ENCODE data around the gene CANT1.

DNA sequence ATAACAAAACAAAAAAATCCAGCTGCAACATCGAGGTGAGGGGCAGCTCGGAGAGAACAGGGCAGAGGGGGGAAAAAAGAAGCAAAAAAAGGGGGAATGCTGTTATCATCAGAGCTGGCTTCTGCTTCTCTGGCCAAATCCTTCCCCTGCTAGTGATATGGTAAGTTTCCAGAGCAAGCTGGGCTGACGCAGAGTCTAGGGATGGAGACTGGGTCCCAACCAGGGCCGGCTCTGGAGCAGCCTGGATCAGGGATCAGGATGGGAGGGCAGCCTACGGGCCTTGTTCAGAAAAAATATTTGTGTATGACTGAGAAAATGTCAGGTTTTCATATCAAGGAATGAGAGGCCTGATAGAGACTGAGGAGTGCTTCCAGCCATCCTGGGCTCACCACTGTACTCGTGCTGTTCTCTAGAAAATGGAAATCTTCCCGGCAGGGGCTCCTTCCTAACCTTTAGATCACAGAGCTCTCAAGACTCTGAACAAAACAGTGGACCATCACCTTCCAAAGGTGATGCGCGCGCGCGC, 13.7 kb upstream of the CANT1 start:
- TF ChIP-seq, protein P1, sequence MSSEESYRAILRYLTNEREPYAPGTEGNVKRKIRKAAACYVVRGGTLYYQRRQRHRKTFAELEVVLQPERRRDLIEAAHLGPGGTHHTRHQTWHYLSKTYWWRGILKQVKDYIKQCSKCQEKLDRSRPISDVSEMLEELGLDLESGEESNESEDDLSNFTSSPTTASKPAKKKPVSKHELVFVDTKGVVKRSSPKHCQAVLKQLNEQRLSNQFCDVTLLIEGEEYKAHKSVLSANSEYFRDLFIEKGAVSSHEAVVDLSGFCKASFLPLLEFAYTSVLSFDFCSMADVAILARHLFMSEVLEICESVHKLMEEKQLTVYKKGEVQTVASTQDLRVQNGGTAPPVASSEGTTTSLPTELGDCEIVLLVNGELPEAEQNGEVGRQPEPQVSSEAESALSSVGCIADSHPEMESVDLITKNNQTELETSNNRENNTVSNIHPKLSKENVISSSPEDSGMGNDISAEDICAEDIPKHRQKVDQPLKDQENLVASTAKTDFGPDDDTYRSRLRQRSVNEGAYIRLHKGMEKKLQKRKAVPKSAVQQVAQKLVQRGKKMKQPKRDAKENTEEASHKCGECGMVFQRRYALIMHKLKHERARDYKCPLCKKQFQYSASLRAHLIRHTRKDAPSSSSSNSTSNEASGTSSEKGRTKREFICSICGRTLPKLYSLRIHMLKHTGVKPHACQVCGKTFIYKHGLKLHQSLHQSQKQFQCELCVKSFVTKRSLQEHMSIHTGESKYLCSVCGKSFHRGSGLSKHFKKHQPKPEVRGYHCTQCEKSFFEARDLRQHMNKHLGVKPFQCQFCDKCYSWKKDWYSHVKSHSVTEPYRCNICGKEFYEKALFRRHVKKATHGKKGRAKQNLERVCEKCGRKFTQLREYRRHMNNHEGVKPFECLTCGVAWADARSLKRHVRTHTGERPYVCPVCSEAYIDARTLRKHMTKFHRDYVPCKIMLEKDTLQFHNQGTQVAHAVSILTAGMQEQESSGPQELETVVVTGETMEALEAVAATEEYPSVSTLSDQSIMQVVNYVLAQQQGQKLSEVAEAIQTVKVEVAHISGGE (CRISPR knock-in tag; IDR thresholded peaks at IDR 0.05): no peak
- TF ChIP-seq, protein P2, sequence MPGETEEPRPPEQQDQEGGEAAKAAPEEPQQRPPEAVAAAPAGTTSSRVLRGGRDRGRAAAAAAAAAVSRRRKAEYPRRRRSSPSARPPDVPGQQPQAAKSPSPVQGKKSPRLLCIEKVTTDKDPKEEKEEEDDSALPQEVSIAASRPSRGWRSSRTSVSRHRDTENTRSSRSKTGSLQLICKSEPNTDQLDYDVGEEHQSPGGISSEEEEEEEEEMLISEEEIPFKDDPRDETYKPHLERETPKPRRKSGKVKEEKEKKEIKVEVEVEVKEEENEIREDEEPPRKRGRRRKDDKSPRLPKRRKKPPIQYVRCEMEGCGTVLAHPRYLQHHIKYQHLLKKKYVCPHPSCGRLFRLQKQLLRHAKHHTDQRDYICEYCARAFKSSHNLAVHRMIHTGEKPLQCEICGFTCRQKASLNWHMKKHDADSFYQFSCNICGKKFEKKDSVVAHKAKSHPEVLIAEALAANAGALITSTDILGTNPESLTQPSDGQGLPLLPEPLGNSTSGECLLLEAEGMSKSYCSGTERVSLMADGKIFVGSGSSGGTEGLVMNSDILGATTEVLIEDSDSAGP (CRISPR knock-in tag; IDR thresholded peaks at IDR 0.05): no peak
- TF ChIP-seq ETV6 (IDR thresholded peaks at IDR 0.05; ENCODE audit: borderline replicate concordance in 1 of 2, low read depth in 2 of 2, low read length in 1 of 2) (no peak), ETV6 (CRISPR knock-in tag; IDR thresholded peaks at IDR 0.05; ENCODE audit: borderline replicate concordance) (no peak), RBM22 (IDR thresholded peaks at IDR 0.05; ENCODE audit: low read depth, low read length, poor library complexity, severe bottlenecking) (no peak), SMAD3 (CRISPR knock-in tag; conservative IDR thresholded peaks at IDR 0.05) (no peak), MXI1 (IDR thresholded peaks at IDR 0.05; ENCODE audit: low read depth, low read length) (no peak), CBX5 (IDR thresholded peaks at IDR 0.05; ENCODE audit: borderline replicate concordance, low read depth) (no peak), MEF2D (tag; conservative IDR thresholded peaks at IDR 0.05; ENCODE audit: low read depth) (no peak), SMC3 (conservative IDR thresholded peaks at IDR 0.05; ENCODE audit: insufficient read depth, low read depth, low read length) (no peak), GABPA (tag; conservative IDR thresholded peaks at IDR 0.05; ENCODE audit: low read depth) (no peak), RFX5 (IDR thresholded peaks at IDR 0.05; ENCODE audit: low read depth, low read length) (no peak), MAFK (IDR thresholded peaks at IDR 0.05; ENCODE audit: low read length) (no peak)
- TF ChIP-seq, protein P3, sequence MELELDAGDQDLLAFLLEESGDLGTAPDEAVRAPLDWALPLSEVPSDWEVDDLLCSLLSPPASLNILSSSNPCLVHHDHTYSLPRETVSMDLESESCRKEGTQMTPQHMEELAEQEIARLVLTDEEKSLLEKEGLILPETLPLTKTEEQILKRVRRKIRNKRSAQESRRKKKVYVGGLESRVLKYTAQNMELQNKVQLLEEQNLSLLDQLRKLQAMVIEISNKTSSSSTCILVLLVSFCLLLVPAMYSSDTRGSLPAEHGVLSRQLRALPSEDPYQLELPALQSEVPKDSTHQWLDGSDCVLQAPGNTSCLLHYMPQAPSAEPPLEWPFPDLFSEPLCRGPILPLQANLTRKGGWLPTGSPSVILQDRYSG (tag; conservative IDR thresholded peaks at IDR 0.05; ENCODE audit: low read depth): no peak
- TF ChIP-seq, protein P4, sequence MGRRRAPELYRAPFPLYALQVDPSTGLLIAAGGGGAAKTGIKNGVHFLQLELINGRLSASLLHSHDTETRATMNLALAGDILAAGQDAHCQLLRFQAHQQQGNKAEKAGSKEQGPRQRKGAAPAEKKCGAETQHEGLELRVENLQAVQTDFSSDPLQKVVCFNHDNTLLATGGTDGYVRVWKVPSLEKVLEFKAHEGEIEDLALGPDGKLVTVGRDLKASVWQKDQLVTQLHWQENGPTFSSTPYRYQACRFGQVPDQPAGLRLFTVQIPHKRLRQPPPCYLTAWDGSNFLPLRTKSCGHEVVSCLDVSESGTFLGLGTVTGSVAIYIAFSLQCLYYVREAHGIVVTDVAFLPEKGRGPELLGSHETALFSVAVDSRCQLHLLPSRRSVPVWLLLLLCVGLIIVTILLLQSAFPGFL (CRISPR knock-in tag; IDR thresholded peaks at IDR 0.05): no peak
